Keratinocyte (primary cell): ENCODE data around the gene RBM4. TPM values are rescaled to one million over a fixed set of nuclear protein-coding genes. Genes with fewer than 3 reads are reported as not detected.

Experiments used
- DNase-seq: peaks from one replicate; pipeline ENCODE4 v3.0.0-alpha.2; 2011; ENCODE audit warnings: low read depth, missing footprints, low spot score
- FAIRE-seq: peaks from 2 replicates; lab custom pipeline; 2011; peaks lifted over from hg19 to GRCh38; lab: Jason Lieb, UNC
- H2AFZ ChIP-seq: 2 replicates; pipeline ENCODE4 v1.6.0; 2012; ENCODE audit warnings: low read length, control low read depth, inconsistent platforms; ENCODE audit not compliant: control insufficient read depth
- H3K27ac ChIP-seq: 2 replicates; pipeline ENCODE4 v1.5.1; 2011; ENCODE audit warnings: low read length; ENCODE audit not compliant: control insufficient read depth, insufficient read depth
- H3K27me3 ChIP-seq: 3 replicates; pipeline ENCODE4 v1.6.0; 2011; ENCODE audit warnings: low read length; ENCODE audit not compliant: control insufficient read depth, insufficient read depth; ENCODE audit errors: extremely low read depth
- H3K36me3 ChIP-seq, 2 experiments: 2 replicates in 1 of 2; 3 replicates in 1 of 2; pipeline ENCODE4 v1.5.1; 2011; ENCODE audit warnings: low read length in 2 of 2, mild to moderate bottlenecking in 1 of 2; ENCODE audit not compliant: control insufficient read depth in 2 of 2, insufficient read depth in 2 of 2; ENCODE audit errors: extremely low read depth in 1 of 2
- H3K4me1 ChIP-seq: 3 replicates; pipeline ENCODE4 v1.5.1; 2011; ENCODE audit warnings: low read length; ENCODE audit not compliant: control insufficient read depth, insufficient read depth; ENCODE audit errors: extremely low read depth
- H3K4me2 ChIP-seq: 3 replicates; pipeline ENCODE4 v1.6.0; 2011; ENCODE audit warnings: low read depth, low read length; ENCODE audit not compliant: control insufficient read depth, insufficient read depth; ENCODE audit errors: extremely low read depth
- H3K4me3 ChIP-seq, 3 experiments: fragments of 200-600 bp in 1 of 3; sonication (generic) in 1 of 3; 2 replicates in 2 of 3; 3 replicates in 1 of 3; pipeline ENCODE4 v1.5.1; 2011 to 2016; ENCODE audit warnings: low read length in 3 of 3, mild to moderate bottlenecking in 3 of 3, control low read depth in 2 of 3, inconsistent platforms in 1 of 3, low read depth in 1 of 3, mixed read lengths in 1 of 3, mixed run types in 1 of 3, moderate library complexity in 1 of 3; ENCODE audit not compliant: control insufficient read depth in 2 of 3, insufficient read depth in 2 of 3; ENCODE audit errors: extremely low read depth in 1 of 3
- H3K79me2 ChIP-seq: 2 replicates; pipeline ENCODE4 v1.6.0; 2012; ENCODE audit warnings: low read length; ENCODE audit not compliant: control insufficient read depth, insufficient read depth
- H3K9ac ChIP-seq: 3 replicates; pipeline ENCODE4 v1.6.0; 2011; ENCODE audit warnings: low read length; ENCODE audit not compliant: control insufficient read depth, insufficient read depth; ENCODE audit errors: extremely low read depth
- H3K9me1 ChIP-seq: 3 replicates; pipeline ENCODE4 v1.6.0; 2011; ENCODE audit warnings: low read length; ENCODE audit not compliant: control insufficient read depth, insufficient read depth; ENCODE audit errors: extremely low read depth
- H3K9me3 ChIP-seq: 2 replicates; pipeline ENCODE4 v1.5.1; 2012; ENCODE audit warnings: low read depth, low read length; ENCODE audit not compliant: control insufficient read depth
- H4K20me1 ChIP-seq: 3 replicates; pipeline ENCODE4 v1.6.0; 2011; ENCODE audit warnings: low read length; ENCODE audit not compliant: control insufficient read depth, insufficient read depth; ENCODE audit errors: extremely low read depth
- CTCF ChIP-seq, 3 experiments: IDR thresholded peaks in 1 of 3; conservative IDR thresholded peaks in 1 of 3; optimal IDR thresholded peaks in 1 of 3; 2 replicates in 2 of 3; 3 replicates in 1 of 3; pipeline versions ENCODE3 to v1.5.1; 2011; ENCODE audit warnings: low read length in 3 of 3, mild to moderate bottlenecking in 3 of 3, moderate library complexity in 2 of 3, control low read depth in 1 of 3, inconsistent platforms in 1 of 3; ENCODE audit not compliant: insufficient read depth in 2 of 3; ENCODE audit errors: extremely low read depth in 1 of 3
- EZH2 ChIP-seq: IDR thresholded peaks from one replicate; pipeline ENCODE4 v1.6.1; 2012; ENCODE audit warnings: inconsistent platforms, mild to moderate bottlenecking, low read length, moderate library complexity
- dilution Hi-C: fragments of 300-500 bp; cut with MboI; formaldehyde crosslinking; loops from one replicate; pipeline ENCODE4 v1.7.0; 2020; ENCODE audit warnings: low sequenced_read_pairs; ENCODE audit not compliant: extremely low pct_ligation_motif_present
- polyA plus RNA-seq, 5 experiments: library from polyadenylated mRNA; depleted of rRNA in 3 of 5; stranded (reverse) in 3 of 5; stranded (forward) in 1 of 5; unstranded in 1 of 5; fragments of >200 nt; gene quantifications; 1 replicate in 1 of 5; 2 replicates in 3 of 5; 3 replicates in 1 of 5; pipeline versions ENCODE4 v1.2.1 to v1.2.3, GENCODE V29; 2011 to 2012; ENCODE audit warnings: missing spikeins in 2 of 5, low read depth in 1 of 5, low replicate concordance in 1 of 5

Gene RBM4
- polyA plus RNA-seq, 1 donor (not counting 4 experiments of a cell fraction or from before 2014, with no cell fraction given), result 190 TPM

- H3K36me3 ChIP-seq, result peaks cover 54 to 57% of the 10 kb centered on the region in 2 experiments
- DNase-seq (no peak), FAIRE-seq (no peak)
- no peak overlapping the region for H3K27ac ChIP-seq
- no peak overlapping the region for H3K9ac ChIP-seq
- H3K9me1 ChIP-seq, result peaks cover 2% of the 10 kb centered on the region
- peaks cover 99% of the 10 kb centered on the region for H3K79me2 ChIP-seq
- TF ChIP-seq CTCF (optimal IDR thresholded peaks at IDR 0.05 in 1 of 3, IDR thresholded peaks at IDR 0.05 in 1 of 3, conservative IDR thresholded peaks at IDR 0.05 in 1 of 3; ENCODE audit: extremely low read depth in 1 of 3, insufficient read depth in 2 of 3, low read length in 3 of 3), result no peak
- TF ChIP-seq EZH2, result no peak
- peaks cover 60% of the 10 kb centered on the region for H4K20me1 ChIP-seq
- H3K9me3 ChIP-seq, result no peaks in the 10 kb centered on the region
- dilution Hi-C loops, result no loop called here
- no peak overlapping the region for H2AFZ ChIP-seq
- no peak overlapping the region for H3K4me2 ChIP-seq
- no peak overlapping the region for H3K4me3 ChIP-seq
- H3K27me3 ChIP-seq, result no peaks in the 10 kb centered on the region
- H3K4me1 ChIP-seq, result peaks cover 5% of the 10 kb centered on the region
Measured at GRCh38 chr11:66624450-66624849, 14.1 kb upstream of the RBM4 start.

GRCh38 chr11:66625041-66625751 lies 13.3 kb upstream of the RBM4 start:
- Histone ChIP-seq H3K9me3 (no peaks in the 10 kb centered on the region), H3K4me3 (no peak overlapping the region), H3K36me3 (peaks cover 59 to 61% of the 10 kb centered on the region in 2 experiments), H3K27me3 (no peaks in the 10 kb centered on the region), H3K79me2 (peaks cover 100% of the 10 kb centered on the region), H3K9me1 (peaks cover 2% of the 10 kb centered on the region), H3K4me2 (no peak overlapping the region), H3K9ac (no peak overlapping the region), H4K20me1 (peaks cover 57% of the 10 kb centered on the region), H3K27ac (no peak overlapping the region), H2AFZ (no peak overlapping the region), H3K4me1 (no peaks in the 10 kb centered on the region)
- dilution Hi-C loops, result no loop called here
- TF ChIP-seq EZH2, result no peak
- TF ChIP-seq CTCF (optimal IDR thresholded peaks at IDR 0.05 in 1 of 3, IDR thresholded peaks at IDR 0.05 in 1 of 3, conservative IDR thresholded peaks at IDR 0.05 in 1 of 3; ENCODE audit: extremely low read depth in 1 of 3, insufficient read depth in 2 of 3, low read length in 3 of 3), result no peak
- no peak for DNase-seq
- no peak for FAIRE-seq
